Prostate gland (tissue), 2 donors: Measurements from ENCODE around the gene FBXO44.

Source experiments
- POLR2A ChIP-seq: fragments of 450-650 bp; IDR thresholded peaks from one replicate; pipeline ENCODE4 v1.6.1; 2016; ENCODE audit warnings: antibody characterized with exemption, mild to moderate bottlenecking
- TF ChIP-seq, protein P1 (sequence below), 4 experiments: fragments of 200-600 bp in 2 of 4; fragments of 450-650 bp in 2 of 4; sonication (generic) in 2 of 4; IDR thresholded peaks; 1 replicate in 3 of 4; 2 replicates in 1 of 4; pipeline ENCODE4 v1.5.1; 2016 to 2019; ENCODE audit warnings: antibody characterized with exemption in 4 of 4, mild to moderate bottlenecking in 2 of 4, moderate library complexity in 2 of 4

- TF ChIP-seq, protein P1, sequence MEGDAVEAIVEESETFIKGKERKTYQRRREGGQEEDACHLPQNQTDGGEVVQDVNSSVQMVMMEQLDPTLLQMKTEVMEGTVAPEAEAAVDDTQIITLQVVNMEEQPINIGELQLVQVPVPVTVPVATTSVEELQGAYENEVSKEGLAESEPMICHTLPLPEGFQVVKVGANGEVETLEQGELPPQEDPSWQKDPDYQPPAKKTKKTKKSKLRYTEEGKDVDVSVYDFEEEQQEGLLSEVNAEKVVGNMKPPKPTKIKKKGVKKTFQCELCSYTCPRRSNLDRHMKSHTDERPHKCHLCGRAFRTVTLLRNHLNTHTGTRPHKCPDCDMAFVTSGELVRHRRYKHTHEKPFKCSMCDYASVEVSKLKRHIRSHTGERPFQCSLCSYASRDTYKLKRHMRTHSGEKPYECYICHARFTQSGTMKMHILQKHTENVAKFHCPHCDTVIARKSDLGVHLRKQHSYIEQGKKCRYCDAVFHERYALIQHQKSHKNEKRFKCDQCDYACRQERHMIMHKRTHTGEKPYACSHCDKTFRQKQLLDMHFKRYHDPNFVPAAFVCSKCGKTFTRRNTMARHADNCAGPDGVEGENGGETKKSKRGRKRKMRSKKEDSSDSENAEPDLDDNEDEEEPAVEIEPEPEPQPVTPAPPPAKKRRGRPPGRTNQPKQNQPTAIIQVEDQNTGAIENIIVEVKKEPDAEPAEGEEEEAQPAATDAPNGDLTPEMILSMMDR (IDR thresholded peaks at IDR 0.05): no peak
- TF ChIP-seq POLR2A: no peak
Measured at GRCh38 chr1:11695861-11696260, 41.2 kb downstream of the FBXO44 start.
